GM12878 (cell line): Measurements from ENCODE around the gene OPRD1. TPM values are rescaled to one million over a fixed set of nuclear protein-coding genes. Genes with fewer than 3 reads are reported as not detected.

ENCODE experiments used
- ATAC-seq: fragments of 200-7000 bp; cut with Tn5 transposase; 3 replicates; pipeline ENCODE4 v1.9.1; 2020; ENCODE audit warnings: mild to moderate bottlenecking, moderate library complexity
- BruUV-seq: library from RNA; stranded (reverse); fragments of 400-500 nt; replicated peaks from 2 replicates; lab custom pipeline; 2021; lab: Mats Ljungman, UMichigan
- CTCF ChIA-PET: fragments of 300-600 bp; sonication (Branson Sonifier 250); formaldehyde crosslinking; extraction: SDS; loops from one replicate; lab custom pipeline; 2021; ENCODE audit warnings: inconsistent platforms; lab: Yijun Ruan, JAX
- POLR2A ChIA-PET: fragments of 350-600 bp; formaldehyde crosslinking; extraction: SDS; loops from one replicate; lab custom pipeline; 2021; ENCODE audit warnings: inconsistent platforms; lab: Charles Lee
- RAD21 ChIA-PET: fragments of 300-600 bp; sonication (Branson Sonifier 250); formaldehyde crosslinking; loops from one replicate; lab custom pipeline; 2023; ENCODE audit warnings: antibody characterized with exemption; ENCODE audit not compliant: unreplicated experiment; lab: Charles Lee
- SMC1A ChIA-PET: fragments of 300-600 bp; sonication (Branson Sonifier 250); formaldehyde crosslinking; loops from one replicate; lab custom pipeline; 2023; ENCODE audit not compliant: unreplicated experiment, uncharacterized antibody; lab: Charles Lee
- DNase-seq: peaks from one replicate; pipeline ENCODE4 v3.0.0-alpha.2; 2011; ENCODE audit warnings: low read depth, low spot score
- FAIRE-seq: peaks from 3 replicates; lab custom pipeline; 2011; peaks lifted over from hg19 to GRCh38; lab: Jason Lieb, UNC
- H2AFZ ChIP-seq: 2 replicates; pipeline ENCODE4 v1.6.0; 2011; ENCODE audit warnings: low read depth, low read length, control low read depth; ENCODE audit not compliant: control insufficient read depth
- H3K27ac ChIP-seq: 2 replicates; pipeline ENCODE4 v1.5.1; 2011; ENCODE audit warnings: control low read depth; ENCODE audit not compliant: control insufficient read depth, insufficient read depth
- H3K27me3 ChIP-seq, 2 experiments: replicated peaks in 1 of 2; 2 replicates each; pipeline versions ENCODE4 v1.6.0 to v1.6.1; 2011; ENCODE audit warnings: low read length in 1 of 2; ENCODE audit not compliant: control insufficient read depth in 2 of 2, insufficient read depth in 2 of 2
- H3K36me3 ChIP-seq, 2 experiments: 2 replicates each; pipeline ENCODE4 v1.5.1; 2011; ENCODE audit warnings: low read length in 1 of 2; ENCODE audit not compliant: control insufficient read depth in 2 of 2, insufficient read depth in 2 of 2
- H3K4me1 ChIP-seq: 2 replicates; pipeline ENCODE4 v1.6.1; 2011; ENCODE audit warnings: mild to moderate bottlenecking, low read length, moderate library complexity, mixed read lengths; ENCODE audit not compliant: control insufficient read depth, insufficient read depth
- H3K4me2 ChIP-seq: 2 replicates; pipeline ENCODE4 v1.6.0; 2011; ENCODE audit warnings: control low read depth; ENCODE audit not compliant: control insufficient read depth, insufficient read depth
- H3K4me3 ChIP-seq: fragments of 200-600 bp; sonication (generic); 2 replicates; pipeline ENCODE4 v1.5.1; 2016
- H3K79me2 ChIP-seq: 2 replicates; pipeline ENCODE4 v1.6.0; 2011; ENCODE audit warnings: low read length; ENCODE audit not compliant: control insufficient read depth, insufficient read depth
- H3K9ac ChIP-seq: 2 replicates; pipeline ENCODE4 v1.8.0; 2011; ENCODE audit warnings: low read length, control low read depth, mixed read lengths; ENCODE audit not compliant: control insufficient read depth, insufficient read depth
- H3K9me3 ChIP-seq: replicated peaks from 3 replicates; pipeline ENCODE4 v1.5.1; 2011; ENCODE audit warnings: mild to moderate bottlenecking, low read length; ENCODE audit not compliant: control insufficient read depth, insufficient read depth
- H4K20me1 ChIP-seq: 2 replicates; pipeline ENCODE4 v1.6.0; 2011; ENCODE audit not compliant: control insufficient read depth, insufficient read depth
- CBX5 ChIP-seq: sonication (generic); IDR thresholded peaks from 2 replicates; pipeline ENCODE4 v1.6.1; 2016; ENCODE audit warnings: low read depth, moderate library complexity, mild to moderate bottlenecking, inconsistent platforms
- CHD1 ChIP-seq: IDR thresholded peaks from 2 replicates; pipeline ENCODE4 v1.6.1; 2012; ENCODE audit warnings: low read depth, low read length, improper control_type of control experiment
- FOS ChIP-seq: IDR thresholded peaks from 3 replicates; pipeline ENCODE4 v1.6.1; 2011; ENCODE audit warnings: borderline replicate concordance; ENCODE audit not compliant: insufficient read length; ENCODE audit errors: extremely low read depth
- FOXK2 ChIP-seq: fragments of 450-650 bp; IDR thresholded peaks from 2 replicates; pipeline ENCODE4 v1.6.1; 2017; ENCODE audit warnings: mild to moderate bottlenecking, moderate library complexity
- MTA3 ChIP-seq: IDR thresholded peaks from 2 replicates; pipeline ENCODE4 v1.6.1; 2012; ENCODE audit warnings: low read length, inconsistent platforms, borderline replicate concordance
- POLR2A ChIP-seq: IDR thresholded peaks from 2 replicates; pipeline ENCODE4 v1.6.1; 2011; ENCODE audit warnings: low read depth, mild to moderate bottlenecking, low read length
- POLR2AphosphoS2 ChIP-seq: IDR thresholded peaks from 2 replicates; pipeline ENCODE4 v1.6.1; 2011; ENCODE audit warnings: low read depth, mild to moderate bottlenecking, low read length, improper control_type of control experiment, moderate library complexity
- SIN3A ChIP-seq: IDR thresholded peaks from 2 replicates; pipeline ENCODE4 v1.6.1; 2012; ENCODE audit warnings: low read depth, low read length, improper control_type of control experiment
- SRF ChIP-seq, 2 experiments: IDR thresholded peaks; 2 replicates each; pipeline ENCODE4 v1.6.1; 2011; ENCODE audit warnings: low read depth in 2 of 2, low read length in 2 of 2, mild to moderate bottlenecking in 1 of 2, moderate library complexity in 1 of 2
- TARDBP ChIP-seq: IDR thresholded peaks from 2 replicates; pipeline ENCODE4 v1.6.1; 2016; ENCODE audit warnings: borderline replicate concordance
- TCF12 ChIP-seq: IDR thresholded peaks from 2 replicates; pipeline ENCODE4 v1.6.1; 2011; ENCODE audit warnings: low read depth, mild to moderate bottlenecking, low read length
- TCF3 ChIP-seq: IDR thresholded peaks from 2 replicates; pipeline ENCODE4 v1.6.1; 2012; ENCODE audit warnings: low read depth, mild to moderate bottlenecking, low read length, borderline replicate concordance; ENCODE audit not compliant: insufficient read depth
- ZNF24 ChIP-seq: fragments of 450-650 bp; IDR thresholded peaks from 2 replicates; pipeline ENCODE4 v1.6.1; 2017; ENCODE audit warnings: antibody characterized with exemption, mild to moderate bottlenecking
- ZNF622 ChIP-seq: fragments of 450-650 bp; IDR thresholded peaks from 2 replicates; pipeline ENCODE4 v1.6.1; 2017; ENCODE audit warnings: mild to moderate bottlenecking, inconsistent platforms
- WGBS: methylation state at CpG from one replicate; pipeline ENCODE4 v1.1.6; 2016; ENCODE audit warnings: low lambda C conversion rate; ENCODE audit not compliant: insufficient replicate concordance, insufficient coverage; ENCODE audit errors: missing lambda C conversion rate; 5-methylcytosine and 5-hydroxymethylcytosine counted together
- in situ Hi-C: fragments of 300-500 bp; cut with MboI; formaldehyde crosslinking; loops from 9 replicates; pipeline ENCODE4 v1.14.3; 2018; ENCODE audit warnings: mixed read lengths
- intact Hi-C: fragments of 100-400 bp; cut with micrococcal nuclease; formaldehyde crosslinking; loops from one replicate; pipeline ENCODE4 v1.14.2; 2022; ENCODE audit not compliant: unreplicated experiment
- polyA plus RNA-seq, 11 experiments: library from polyadenylated mRNA; depleted of rRNA in 4 of 11; unstranded in 6 of 11; stranded (reverse) in 5 of 11; fragments of >200 nt; fragmentation: Nextera tagmentation in 4 of 11; fragmentation: Illumina TruSeq in 1 of 11; extraction: Ambion mirVana in 4 of 11; extraction: Trizol in 1 of 11; gene quantifications; 1 replicate in 1 of 11; 2 replicates in 10 of 11; pipeline versions ENCODE4 v1.2.1 to v1.2.3, GENCODE V29; 2011 to 2016; ENCODE audit warnings: inconsistent platforms in 2 of 11, missing spikeins in 2 of 11, low read depth in 1 of 11
- total RNA-seq, 4 experiments: library from RNA; depleted of rRNA in 3 of 4; stranded (reverse); fragments of >200 nt in 3 of 4; fragmentation: Illumina TruSeq in 1 of 4; extraction: Trizol in 1 of 4; gene quantifications; 2 replicates each; pipeline versions ENCODE4 v1.2.1 to v1.2.3, GENCODE V29; 2013 to 2021
- TF ChIP-seq, protein P1 (sequence below): IDR thresholded peaks from 2 replicates; pipeline ENCODE4 v1.6.1; 2011; ENCODE audit warnings: borderline replicate concordance, low read depth, mild to moderate bottlenecking, moderate library complexity, mixed read lengths, low read length; ENCODE audit not compliant: insufficient read depth; ENCODE audit errors: extremely low read length
- TF ChIP-seq, protein P2 (sequence below): fragments of 150-350 bp; IDR thresholded peaks from 2 replicates; pipeline ENCODE4 v1.6.1; 2016; ENCODE audit warnings: low read depth, low read length

Gene OPRD1
- total and polyA plus RNA-seq, 10 of the 15 experiments (the other 5 are each of a cell fraction or from before 2014, with no cell fraction given) = 0.02 TPM; not detected in 8

DNA sequence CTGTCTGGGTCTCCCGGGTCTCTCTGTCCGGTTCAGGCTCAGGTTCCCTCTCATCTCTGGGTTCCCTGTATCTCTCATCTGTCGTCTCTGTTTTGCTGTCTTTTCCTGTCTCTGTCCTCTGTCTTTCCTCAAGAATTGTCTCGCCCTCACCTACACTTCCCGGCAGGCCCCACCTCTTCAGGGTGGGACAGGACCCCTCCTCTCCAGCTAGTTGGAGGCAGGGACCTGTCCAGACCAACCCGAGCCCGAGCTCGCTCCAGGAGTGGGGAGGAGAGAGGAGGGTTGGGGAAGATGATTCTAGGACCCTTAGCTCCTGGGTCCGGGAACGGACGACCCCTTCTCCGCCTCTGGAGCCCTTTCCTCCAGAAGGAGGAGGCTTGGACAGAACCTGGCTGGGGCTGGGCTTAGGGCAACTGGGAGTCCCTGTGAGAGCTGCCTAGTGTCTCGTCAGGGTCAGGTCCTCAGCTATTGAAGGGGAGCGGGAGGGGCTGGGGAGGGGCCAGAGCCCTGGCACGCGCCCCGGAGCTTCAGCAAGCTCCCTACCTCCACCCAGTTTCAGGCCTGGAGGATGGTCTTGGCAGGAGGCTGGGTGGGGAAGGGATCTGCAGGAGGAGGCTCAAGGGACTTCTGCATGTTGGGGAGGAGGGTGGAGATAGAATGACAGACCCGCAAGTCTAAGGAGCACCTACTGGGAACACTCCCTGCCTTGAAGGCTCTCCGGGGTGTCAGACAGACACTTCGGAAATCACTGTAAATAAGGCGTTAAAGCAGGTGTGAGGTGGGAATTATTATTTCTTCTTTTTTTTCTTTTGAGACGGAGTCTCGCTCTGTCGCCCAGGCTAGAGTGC, 76.1 kb downstream of the OPRD1 start:
- H3K27me3 ChIP-seq = no peaks in the 10 kb centered on the region
- H4K20me1 ChIP-seq = no peaks in the 10 kb centered on the region
- 68% methylated on average over 24 of the region's 24 CpGs for WGBS
- peaks cover 13% of the 10 kb centered on the region for H3K79me2 ChIP-seq
- DNase-seq (no peak), ATAC-seq (no peak), FAIRE-seq (no peak)
- peak overlapping the region; percentile 92 for H3K9ac ChIP-seq
- H3K4me1 ChIP-seq = peaks cover 34% of the 10 kb centered on the region
- TF ChIP-seq POLR2AphosphoS2 (no peak), SRF (IDR thresholded peaks at IDR 0.05; ENCODE audit: low read depth in 2 of 2, low read length in 2 of 2) (no peak), ZNF622 (no peak), TCF12 (no peak), FOXK2 (no peak), POLR2A (no peak), TCF3 (no peak), TARDBP (no peak), MTA3 (no peak), ZNF24 (no peak), FOS (no peak), SIN3A (no peak), CHD1 (no peak), CBX5 (no peak)
- TF ChIP-seq, protein P1, sequence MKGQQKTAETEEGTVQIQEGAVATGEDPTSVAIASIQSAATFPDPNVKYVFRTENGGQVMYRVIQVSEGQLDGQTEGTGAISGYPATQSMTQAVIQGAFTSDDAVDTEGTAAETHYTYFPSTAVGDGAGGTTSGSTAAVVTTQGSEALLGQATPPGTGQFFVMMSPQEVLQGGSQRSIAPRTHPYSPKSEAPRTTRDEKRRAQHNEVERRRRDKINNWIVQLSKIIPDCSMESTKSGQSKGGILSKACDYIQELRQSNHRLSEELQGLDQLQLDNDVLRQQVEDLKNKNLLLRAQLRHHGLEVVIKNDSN = no peak
- TF ChIP-seq, protein P2, sequence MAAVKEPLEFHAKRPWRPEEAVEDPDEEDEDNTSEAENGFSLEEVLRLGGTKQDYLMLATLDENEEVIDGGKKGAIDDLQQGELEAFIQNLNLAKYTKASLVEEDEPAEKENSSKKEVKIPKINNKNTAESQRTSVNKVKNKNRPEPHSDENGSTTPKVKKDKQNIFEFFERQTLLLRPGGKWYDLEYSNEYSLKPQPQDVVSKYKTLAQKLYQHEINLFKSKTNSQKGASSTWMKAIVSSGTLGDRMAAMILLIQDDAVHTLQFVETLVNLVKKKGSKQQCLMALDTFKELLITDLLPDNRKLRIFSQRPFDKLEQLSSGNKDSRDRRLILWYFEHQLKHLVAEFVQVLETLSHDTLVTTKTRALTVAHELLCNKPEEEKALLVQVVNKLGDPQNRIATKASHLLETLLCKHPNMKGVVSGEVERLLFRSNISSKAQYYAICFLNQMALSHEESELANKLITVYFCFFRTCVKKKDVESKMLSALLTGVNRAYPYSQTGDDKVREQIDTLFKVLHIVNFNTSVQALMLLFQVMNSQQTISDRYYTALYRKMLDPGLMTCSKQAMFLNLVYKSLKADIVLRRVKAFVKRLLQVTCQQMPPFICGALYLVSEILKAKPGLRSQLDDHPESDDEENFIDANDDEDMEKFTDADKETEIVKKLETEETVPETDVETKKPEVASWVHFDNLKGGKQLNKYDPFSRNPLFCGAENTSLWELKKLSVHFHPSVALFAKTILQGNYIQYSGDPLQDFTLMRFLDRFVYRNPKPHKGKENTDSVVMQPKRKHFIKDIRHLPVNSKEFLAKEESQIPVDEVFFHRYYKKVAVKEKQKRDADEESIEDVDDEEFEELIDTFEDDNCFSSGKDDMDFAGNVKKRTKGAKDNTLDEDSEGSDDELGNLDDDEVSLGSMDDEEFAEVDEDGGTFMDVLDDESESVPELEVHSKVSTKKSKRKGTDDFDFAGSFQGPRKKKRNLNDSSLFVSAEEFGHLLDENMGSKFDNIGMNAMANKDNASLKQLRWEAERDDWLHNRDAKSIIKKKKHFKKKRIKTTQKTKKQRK = no peak
- H3K27ac ChIP-seq = peak overlapping the region; percentile 68
- in situ Hi-C loops (no loop called here), intact Hi-C loops (no loop called here)
- TSS peak; percentile 35 for BruUV-seq
- peak overlapping the region; percentile 85 for H3K4me2 ChIP-seq
- POLR2A ChIA-PET = interaction anchor here (0.5 to 1.8 kb wide), 5 partner anchors 26 to 228 kb away, joined by 3 to 8 read pairs (median 3); partner anchors contain the start of gene EPB41
- H3K4me3 ChIP-seq = peak overlapping the region; percentile 89
- RAD21 ChIA-PET = interaction anchor here (0.9 to 11.7 kb wide), 6 partner anchors 11 to 314 kb away, joined by 3 to 284 read pairs (median 6); partner anchors contain the start of genes EPB41 and SRSF4
- no peaks in the 10 kb centered on the region for H3K9me3 ChIP-seq
- CTCF ChIA-PET = interaction anchor here (0.7 to 2.0 kb wide), 8 partner anchors 11 to 315 kb away, joined by 3 to 11 read pairs (median 3); partner anchors contain the start of gene YTHDF2
- peak overlapping the region; percentile 91 for H2AFZ ChIP-seq
- SMC1A ChIA-PET = interaction anchor here (1.4 to 2.5 kb wide), 3 partner anchors 11 to 145 kb away, joined by 3 to 9 read pairs (median 3); no protein-coding TSS in a partner anchor
- H3K36me3 ChIP-seq = no peaks in the 10 kb centered on the region
